IMR-90 (cell line): ENCODE measurements around the gene MAD2L2. TPM values are rescaled to one million over a fixed set of nuclear protein-coding genes. Genes with fewer than 3 reads are reported as not detected.

Experiments
- ATAC-seq: fragments of 200-7000 bp; cut with Tn5 transposase; 2 replicates; pipeline ENCODE4 v1.9.1; 2020; ENCODE audit warnings: low read depth, mild to moderate bottlenecking, moderate library complexity
- BruUV-seq: library from RNA; stranded (reverse); fragments of 400-500 nt; replicated peaks from 2 replicates; lab custom pipeline; 2021; lab: Mats Ljungman, UMichigan
- CTCF ChIA-PET: fragments of 300-600 bp; formaldehyde crosslinking; extraction: SDS; loops from one replicate; lab custom pipeline; 2021; ENCODE audit warnings: antibody characterized with exemption; lab: Yijun Ruan, JAX
- POLR2A ChIA-PET: fragments of 300-600 bp; sonication (Branson Sonifier 250); formaldehyde crosslinking; loops from one replicate; lab custom pipeline; 2022; ENCODE audit warnings: antibody characterized with exemption; ENCODE audit not compliant: unreplicated experiment; lab: Charles Lee
- DNase-seq: peaks from one replicate; pipeline ENCODE4 v3.0.0; 2013
- H2AFZ ChIP-seq: replicated peaks from 2 replicates; pipeline ENCODE3; 2013; ENCODE audit warnings: low read length, mild to moderate bottlenecking; ENCODE audit not compliant: poor library complexity
- H2AK5ac ChIP-seq: 2 replicates; pipeline ENCODE4 v1.6.1; 2013; ENCODE audit warnings: low read depth, low read length, inconsistent platforms
- H2AK9ac ChIP-seq: replicated peaks from 2 replicates; pipeline ENCODE3; 2013; ENCODE audit warnings: mild to moderate bottlenecking, low read depth, low read length, moderate library complexity; ENCODE audit not compliant: poor library complexity
- H2BK120ac ChIP-seq: 2 replicates; pipeline ENCODE4 v1.6.1; 2013; ENCODE audit warnings: low read depth, low read length, inconsistent platforms
- H2BK15ac ChIP-seq: 3 replicates; pipeline ENCODE4 v1.6.1; 2013; ENCODE audit warnings: low read depth, low read length, inconsistent platforms
- H2BK20ac ChIP-seq: 2 replicates; pipeline ENCODE4 v1.6.1; 2013; ENCODE audit warnings: low read depth, mild to moderate bottlenecking, inconsistent platforms, low read length, moderate library complexity
- H2BK5ac ChIP-seq: 2 replicates; pipeline ENCODE4 v1.6.1; 2013; ENCODE audit warnings: mild to moderate bottlenecking, low read depth, low read length, inconsistent platforms; ENCODE audit not compliant: poor library complexity, severe bottlenecking
- H3K14ac ChIP-seq: replicated peaks from 2 replicates; pipeline ENCODE4 v1.6.1; 2013; ENCODE audit warnings: low read depth, low read length, inconsistent platforms
- H3K18ac ChIP-seq: 2 replicates; pipeline ENCODE4 v1.6.1; 2013; ENCODE audit warnings: low read depth, low read length, control low read depth
- H3K23ac ChIP-seq: 2 replicates; pipeline ENCODE4 v1.6.1; 2013; ENCODE audit warnings: low read depth, low read length, inconsistent platforms
- H3K27ac ChIP-seq: 2 replicates; pipeline ENCODE4 v1.5.1; 2013; ENCODE audit warnings: mild to moderate bottlenecking, control low read depth, low read length; ENCODE audit not compliant: insufficient read depth
- H3K27me3 ChIP-seq: 2 replicates; pipeline ENCODE4 v1.6.1; 2013; ENCODE audit warnings: low read length; ENCODE audit not compliant: control insufficient read depth, insufficient read depth
- H3K36me3 ChIP-seq: 2 replicates; pipeline ENCODE4 v1.6.1; 2013; ENCODE audit warnings: low read length, mixed read lengths; ENCODE audit not compliant: control insufficient read depth, insufficient read depth
- H3K4ac ChIP-seq: 2 replicates; pipeline ENCODE4 v1.6.1; 2013; ENCODE audit warnings: low read depth, low read length, inconsistent platforms
- H3K4me1 ChIP-seq: 2 replicates; pipeline ENCODE4 v1.6.1; 2013; ENCODE audit warnings: low read length, mixed read lengths; ENCODE audit not compliant: control insufficient read depth, insufficient read depth
- H3K4me2 ChIP-seq: 2 replicates; pipeline ENCODE4 v1.6.1; 2013; ENCODE audit warnings: low read depth, mild to moderate bottlenecking, control low read depth, low read length, moderate library complexity
- H3K4me3 ChIP-seq: 2 replicates; pipeline ENCODE4 v1.5.1; 2013; ENCODE audit warnings: low read depth, mild to moderate bottlenecking, control low read depth, low read length, moderate library complexity; ENCODE audit not compliant: insufficient read depth
- H3K56ac ChIP-seq: 2 replicates; pipeline ENCODE4 v1.6.1; 2013; ENCODE audit warnings: low read length, inconsistent platforms; ENCODE audit not compliant: insufficient read depth; ENCODE audit errors: extremely low read depth
- H3K79me1 ChIP-seq, 2 experiments: 2 replicates each; pipeline ENCODE4 v1.6.1; 2013; ENCODE audit warnings: low read length in 2 of 2, inconsistent platforms in 1 of 2, low read depth in 1 of 2
- H3K9ac ChIP-seq: 2 replicates; pipeline ENCODE4 v1.6.1; 2013; ENCODE audit warnings: low read depth, low read length, control low read depth
- H3K9me1 ChIP-seq: 2 replicates; pipeline ENCODE4 v1.6.1; 2013; ENCODE audit warnings: low read length, inconsistent platforms; ENCODE audit not compliant: insufficient read depth
- H3K9me3 ChIP-seq: 2 replicates; pipeline ENCODE4 v1.6.1; 2013; ENCODE audit warnings: low read length; ENCODE audit not compliant: control insufficient read depth, insufficient read depth
- H4K20me1 ChIP-seq: 2 replicates; pipeline ENCODE4 v1.6.1; 2013; ENCODE audit warnings: low read length, inconsistent platforms; ENCODE audit not compliant: insufficient read depth
- H4K5ac ChIP-seq: 2 replicates; pipeline ENCODE4 v1.6.1; 2013; ENCODE audit warnings: mild to moderate bottlenecking, low read depth, low read length, control low read depth
- H4K8ac ChIP-seq, 2 experiments: 2 replicates each; pipeline ENCODE4 v1.6.1; 2013; ENCODE audit warnings: low read depth in 2 of 2, low read length in 2 of 2, control low read depth in 1 of 2, inconsistent platforms in 1 of 2
- H4K91ac ChIP-seq: 2 replicates; pipeline ENCODE4 v1.6.1; 2013; ENCODE audit warnings: low read depth, low read length, inconsistent platforms; ENCODE audit not compliant: insufficient read depth
- ELK1 ChIP-seq: fragments of 150-350 bp; IDR thresholded peaks from 2 replicates; pipeline ENCODE4 v1.6.1; 2016; ENCODE audit warnings: low read depth, mild to moderate bottlenecking, low read length, moderate library complexity, borderline replicate concordance
- FOS ChIP-seq: fragments of 150-350 bp; IDR thresholded peaks from 2 replicates; pipeline ENCODE4 v1.6.1; 2016; ENCODE audit warnings: low read depth, low read length
- MAFK ChIP-seq: IDR thresholded peaks from 2 replicates; pipeline ENCODE4 v1.6.1; 2012; ENCODE audit warnings: low read depth, low read length, improper control_type of control experiment
- RCOR1 ChIP-seq: IDR thresholded peaks from 2 replicates; pipeline ENCODE4 v1.6.1; 2012; ENCODE audit warnings: mild to moderate bottlenecking, low read length, improper control_type of control experiment; ENCODE audit not compliant: insufficient replicate concordance
- RFX5 ChIP-seq: IDR thresholded peaks from 2 replicates; pipeline ENCODE4 v1.8.0; 2012; ENCODE audit warnings: low read depth, mild to moderate bottlenecking, low read length, moderate library complexity
- SMC3 ChIP-seq: fragments of 150-350 bp; IDR thresholded peaks from 2 replicates; pipeline ENCODE4 v1.6.1; 2016; ENCODE audit warnings: low read depth, mild to moderate bottlenecking, antibody characterized with exemption, low read length, moderate library complexity
- WGBS, 2 experiments: methylation state at CpG; one replicate each; pipeline versions ENCODE4 v1.1.5 to v1.1.7; 2013; ENCODE audit warnings: missing lambda C conversion rate in 2 of 2; ENCODE audit not compliant: insufficient read length in 1 of 2; ENCODE audit errors: extremely low coverage in 2 of 2; 5-methylcytosine and 5-hydroxymethylcytosine counted together
- dilution Hi-C: fragments of 300-500 bp; cut with HindIII; formaldehyde crosslinking; loops from one replicate; pipeline ENCODE4 v1.14.3; 2018; ENCODE audit warnings: low sequenced_read_pairs; ENCODE audit not compliant: unreplicated experiment
- in situ Hi-C: fragments of 300-500 bp; cut with MboI; formaldehyde crosslinking; loops from 3 replicates; pipeline ENCODE4 v1.14.3; 2019; ENCODE audit warnings: low sequenced_read_pairs, inconsistent platforms, mixed read lengths
- intact Hi-C: fragments of 100-400 bp; cut with micrococcal nuclease; formaldehyde crosslinking; loops from 2 replicates; pipeline ENCODE4 v1.10.0; 2022
- polyA plus RNA-seq, 3 experiments: library from polyadenylated mRNA; depleted of rRNA; stranded (reverse); fragments of >200 nt; gene quantifications; 2 replicates each; pipeline ENCODE4 v1.2.3, GENCODE V29; 2012; ENCODE audit warnings: low replicate concordance in 1 of 3
- total RNA-seq: library from RNA; depleted of rRNA; stranded (reverse); fragments of >200 nt; gene quantifications from 2 replicates; pipeline ENCODE4 v1.2.3, GENCODE V29; 2012
- TF ChIP-seq, protein P1 (sequence below): fragments of 150-350 bp; IDR thresholded peaks from 2 replicates; pipeline ENCODE4 v1.6.1; 2017; ENCODE audit warnings: mild to moderate bottlenecking, antibody characterized with exemption, low read length, low read depth

MAD2L2 gene
- total and polyA plus RNA-seq, 2 of the 4 experiments (the other 2 are of a cell fraction), result 44.6 to 70.9 TPM

GRCh38 chr1:11706292-11706691, 25.3 kb upstream of the MAD2L2 start:
- H3K4ac ChIP-seq, result no peak overlapping the region
- no peak overlapping the region for H3K27ac ChIP-seq
- no peaks in the 10 kb centered on the region for H4K20me1 ChIP-seq
- H4K91ac ChIP-seq, result no peak overlapping the region
- no peak overlapping the region for H3K23ac ChIP-seq
- DNase-seq, result no peak
- intact Hi-C loops, result no loop called here
- no peak overlapping the region for H3K14ac ChIP-seq
- no peaks in the 10 kb centered on the region; the same call in 1 of the 2 replicates for H3K4me1 ChIP-seq
- H3K36me3 ChIP-seq, result no peaks in the 10 kb centered on the region
- no peak overlapping the region for H3K18ac ChIP-seq
- H2BK120ac ChIP-seq, result no peak overlapping the region
- peaks cover 4% of the 10 kb centered on the region for H3K9me1 ChIP-seq
- no peak for TF ChIP-seq SMC3
- no peak for TF ChIP-seq ELK1
- TF ChIP-seq, protein P1, sequence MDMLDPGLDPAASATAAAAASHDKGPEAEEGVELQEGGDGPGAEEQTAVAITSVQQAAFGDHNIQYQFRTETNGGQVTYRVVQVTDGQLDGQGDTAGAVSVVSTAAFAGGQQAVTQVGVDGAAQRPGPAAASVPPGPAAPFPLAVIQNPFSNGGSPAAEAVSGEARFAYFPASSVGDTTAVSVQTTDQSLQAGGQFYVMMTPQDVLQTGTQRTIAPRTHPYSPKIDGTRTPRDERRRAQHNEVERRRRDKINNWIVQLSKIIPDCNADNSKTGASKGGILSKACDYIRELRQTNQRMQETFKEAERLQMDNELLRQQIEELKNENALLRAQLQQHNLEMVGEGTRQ, result no peak
- no peak for TF ChIP-seq MAFK
- no peak for TF ChIP-seq FOS
- TF ChIP-seq RCOR1, result no peak
- no peak for TF ChIP-seq RFX5
- peaks cover 43% of the 10 kb centered on the region for H3K27me3 ChIP-seq
- dilution Hi-C loops, result no loop called here
- H2AK5ac ChIP-seq, result no peak overlapping the region
- H2BK15ac ChIP-seq, result no peak overlapping the region
- H3K56ac ChIP-seq, result no peak overlapping the region
- H3K9ac ChIP-seq, result no peak overlapping the region
- H2AFZ ChIP-seq, result no peak overlapping the region
- H2AK9ac ChIP-seq, result no peak overlapping the region
- H3K9me3 ChIP-seq, result no peaks in the 10 kb centered on the region
- ATAC-seq, result no peak
- BruUV-seq, result no TSS peak
- no peak overlapping the region for H3K4me2 ChIP-seq
- ChIA-PET POLR2A (no interaction called here), CTCF (no interaction called here)
- H3K4me3 ChIP-seq, result no peak overlapping the region
- no peak overlapping the region for H2BK5ac ChIP-seq
- H4K5ac ChIP-seq, result no peak overlapping the region
- in situ Hi-C loops, result no loop called here
- 77% methylated on average over 6 of the region's 14 CpGs; no CpG with 5 or more reads in 1 of the 2 experiments for WGBS, 2 experiments
- H2BK20ac ChIP-seq, result no peak overlapping the region
- no peaks in the 10 kb centered on the region for H3K79me1 ChIP-seq
- no peak overlapping the region for H4K8ac ChIP-seq
